Left lung (tissue), 10 donors: ENCODE results near the gene HIP1. TPM values are rescaled to one million over a fixed set of nuclear protein-coding genes. Genes with fewer than 3 reads are reported as not detected.
"Not testable (repeated sequence)": the region's sequence is repeated elsewhere in the genome, so short reads cannot be mapped to it uniquely, and the experiment has no call there.

ENCODE experiments used
- ATAC-seq: fragments of 200-7000 bp; cut with Tn5 transposase; one replicate; pipeline ENCODE4 v1.9.1; 2020; ENCODE audit warnings: moderate library complexity
- DNase-seq, 4 donors: peaks; one replicate each; pipeline ENCODE4 v3.0.0-alpha.2; 2013 to 2020
- H3K27ac ChIP-seq, 2 donors: fragments of 200-600 bp; sonication (generic) in 1 of 2; one replicate each; pipeline versions ENCODE4 v1.5.0 to v1.8.0; 2020 to 2021
- H3K27me3 ChIP-seq, 2 donors: fragments of 200-600 bp; sonication (generic) in 1 of 2; one replicate each; pipeline versions ENCODE4 v1.5.0 to v1.8.0; 2020 to 2021
- H3K36me3 ChIP-seq, 2 donors: fragments of 200-600 bp; sonication (generic) in 1 of 2; one replicate each; pipeline versions ENCODE4 v1.5.0 to v1.8.0; 2020 to 2021
- H3K4me1 ChIP-seq, 2 donors: fragments of 200-600 bp; one replicate each; pipeline ENCODE4 v1.8.0; 2021
- H3K4me3 ChIP-seq, 2 donors: fragments of 200-600 bp; sonication (generic) in 1 of 2; one replicate each; pipeline versions ENCODE4 v1.5.0 to v1.8.0; 2020 to 2021; ENCODE audit warnings: mild to moderate bottlenecking in 1 of 2
- H3K9me3 ChIP-seq, 2 donors: fragments of 200-600 bp; sonication (generic) in 1 of 2; one replicate each; pipeline versions ENCODE4 v1.5.0 to v1.8.0; 2020 to 2021
- intact Hi-C, 2 donors: fragments of 100-400 bp; cut with DNase I; formaldehyde crosslinking; loops; one replicate each; pipeline versions ENCODE4 v1.11.2 to v1.14.2; 2022
- polyA plus RNA-seq, 6 donors: library from polyadenylated mRNA; unstranded; fragments of 120-200 nt; gene quantifications; one replicate each; pipeline ENCODE4 v1.2.1, GENCODE V29; 2013; ENCODE audit not compliant: insufficient read length in 6 of 6
- total RNA-seq, 2 donors: library from RNA; stranded (reverse); fragmentation: NEBNext Ultra II Directional; extraction: Animal tissue kit (Norgen Biotek cat#: 25700); gene quantifications; one replicate each; pipeline ENCODE4 v1.2.1, GENCODE V29; 2021
- TF ChIP-seq, protein P1 (sequence below), 2 donors: fragments of 200-600 bp; sonication (generic) in 1 of 2; IDR thresholded peaks; one replicate each; pipeline versions ENCODE4 v1.5.0 to v1.8.0; 2021; ENCODE audit warnings: antibody characterized with exemption in 2 of 2
- donor health status: DM: no; HTN: yes; CAD: no.
- donor health status: DM: no; HTN: no; CAD: no.

HIP1 gene
- total and polyA plus RNA-seq, 8 donors: 41.9 to 84.2 (median 46.0) TPM

DNA sequence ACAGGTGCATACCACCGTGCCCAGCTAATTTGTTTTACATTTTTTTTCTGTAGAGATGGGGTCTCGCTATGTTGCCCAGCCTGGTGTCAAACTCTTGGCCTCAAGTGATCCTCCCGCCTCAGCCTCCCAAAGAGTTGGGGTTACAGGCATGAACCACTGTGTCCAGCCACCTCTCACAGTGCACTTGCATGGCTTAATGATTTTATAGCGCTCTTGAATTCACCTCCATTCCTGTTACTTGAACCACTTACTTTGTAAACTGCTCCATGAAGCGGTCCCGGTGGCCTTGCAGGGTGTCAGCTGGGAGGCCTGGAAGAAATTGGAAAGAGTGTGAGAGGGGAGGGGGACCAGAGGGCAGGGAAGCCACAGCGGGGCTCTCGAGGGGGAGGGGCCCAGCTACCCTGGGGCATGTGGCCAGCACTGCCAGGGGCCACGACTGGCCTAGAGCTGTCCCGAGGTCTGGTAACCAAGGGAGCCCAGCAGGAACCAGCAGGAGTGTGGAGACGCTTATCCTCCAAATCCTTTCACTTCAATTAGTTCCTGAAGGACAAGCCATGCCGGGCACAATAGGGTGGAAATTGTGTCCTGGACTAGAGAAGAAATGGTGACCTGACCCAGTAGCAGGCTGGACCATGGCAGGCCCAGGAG is 170.7 kb downstream of the HIP1 start:
- H3K4me3 ChIP-seq: no peak overlapping the region
- H3K27me3 ChIP-seq: no peaks in the 10 kb centered on the region
- H3K9me3 ChIP-seq: no peaks in the 10 kb centered on the region
- H3K4me1 ChIP-seq: peaks cover 0 to 24% of the 10 kb centered on the region in 2 donors
- peak overlapping the region in 1 of 2 donors; percentile 83 for H3K27ac ChIP-seq
- peaks cover 0 to 98% of the 10 kb centered on the region in 2 donors for H3K36me3 ChIP-seq
- intact Hi-C loops: no loop called here
- TF ChIP-seq, protein P1, sequence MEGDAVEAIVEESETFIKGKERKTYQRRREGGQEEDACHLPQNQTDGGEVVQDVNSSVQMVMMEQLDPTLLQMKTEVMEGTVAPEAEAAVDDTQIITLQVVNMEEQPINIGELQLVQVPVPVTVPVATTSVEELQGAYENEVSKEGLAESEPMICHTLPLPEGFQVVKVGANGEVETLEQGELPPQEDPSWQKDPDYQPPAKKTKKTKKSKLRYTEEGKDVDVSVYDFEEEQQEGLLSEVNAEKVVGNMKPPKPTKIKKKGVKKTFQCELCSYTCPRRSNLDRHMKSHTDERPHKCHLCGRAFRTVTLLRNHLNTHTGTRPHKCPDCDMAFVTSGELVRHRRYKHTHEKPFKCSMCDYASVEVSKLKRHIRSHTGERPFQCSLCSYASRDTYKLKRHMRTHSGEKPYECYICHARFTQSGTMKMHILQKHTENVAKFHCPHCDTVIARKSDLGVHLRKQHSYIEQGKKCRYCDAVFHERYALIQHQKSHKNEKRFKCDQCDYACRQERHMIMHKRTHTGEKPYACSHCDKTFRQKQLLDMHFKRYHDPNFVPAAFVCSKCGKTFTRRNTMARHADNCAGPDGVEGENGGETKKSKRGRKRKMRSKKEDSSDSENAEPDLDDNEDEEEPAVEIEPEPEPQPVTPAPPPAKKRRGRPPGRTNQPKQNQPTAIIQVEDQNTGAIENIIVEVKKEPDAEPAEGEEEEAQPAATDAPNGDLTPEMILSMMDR (IDR thresholded peaks at IDR 0.05): no peak
- no peak for ATAC-seq
- DNase-seq: no peak

DNA sequence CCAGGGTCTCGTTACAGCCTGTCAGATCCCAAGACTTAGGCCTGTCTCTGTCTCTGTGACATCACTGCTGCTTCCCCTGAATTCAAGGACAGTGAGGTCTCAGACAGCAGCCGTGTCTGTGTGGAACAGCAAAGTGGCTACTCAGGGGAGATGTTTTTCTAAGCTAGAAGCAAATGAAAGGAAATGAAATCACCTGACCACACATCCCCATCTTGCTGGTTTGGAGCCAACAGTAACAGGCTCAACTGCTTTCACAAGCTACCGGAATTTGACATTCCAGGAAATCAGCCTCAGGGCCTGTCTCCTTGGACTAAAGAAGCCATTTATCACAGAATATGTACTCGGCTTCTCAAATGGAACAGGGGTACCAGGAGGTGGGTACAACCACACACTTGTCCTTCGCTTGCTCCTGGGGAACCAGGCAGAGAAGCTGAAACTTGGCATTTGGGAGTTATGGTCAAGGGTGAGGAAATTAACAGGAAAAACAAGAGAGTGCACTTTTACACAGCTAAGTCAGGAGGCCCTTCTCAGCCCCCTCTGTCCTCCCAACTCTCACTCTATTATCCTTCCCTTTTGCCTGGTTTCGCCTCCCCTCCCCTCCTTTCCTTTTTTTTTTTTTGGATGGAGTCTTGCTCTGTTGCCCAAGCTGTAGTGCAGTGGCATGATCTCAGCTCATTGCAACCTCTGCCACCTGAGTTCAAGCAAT is 173.5 kb downstream of the HIP1 start:
- TF ChIP-seq, protein P1 (IDR thresholded peaks at IDR 0.05): no peak
- Histone ChIP-seq H3K27me3 (no peaks in the 10 kb centered on the region), H3K27ac (peak overlapping the region; percentile 50 to 76), H3K4me3 (no peak overlapping the region), H3K9me3 (peaks cover 0 to 2% of the 10 kb centered on the region in 2 donors), H3K36me3 (peaks cover 0 to 98% of the 10 kb centered on the region in 2 donors), H3K4me1 (peaks cover 0 to 24% of the 10 kb centered on the region in 2 donors)
- intact Hi-C loops: no loop called here
- ATAC-seq (peak; percentile 35), DNase-seq (peak in 2 of 4 donors; percentile 34 to 63)

DNA sequence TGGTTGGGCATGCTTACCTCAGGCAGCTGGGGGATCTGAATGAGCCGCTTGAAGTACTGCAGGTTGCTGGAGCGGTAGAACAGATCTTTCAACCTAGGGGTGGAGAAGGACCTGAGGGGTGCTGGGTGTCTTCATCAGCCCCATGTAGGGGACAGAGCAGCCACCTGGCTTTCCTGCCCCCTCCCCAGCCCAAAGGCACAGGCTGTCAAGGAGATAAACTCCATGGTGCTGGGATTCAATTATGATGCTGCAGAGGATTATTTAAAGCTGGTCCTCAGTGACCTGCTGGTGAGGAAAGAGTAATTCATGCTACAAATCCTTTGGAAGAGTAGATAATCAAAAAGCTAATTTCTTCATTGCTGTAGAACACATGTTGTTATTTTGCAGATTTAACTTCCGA is 175.6 kb downstream of the HIP1 start:
- TF ChIP-seq, protein P1 (IDR thresholded peaks at IDR 0.05): no peak
- intact Hi-C loops: no loop called here
- ATAC-seq: no peak
- no peak overlapping the region for H3K4me3 ChIP-seq
- H3K36me3 ChIP-seq: peaks cover 0 to 97% of the 10 kb centered on the region in 2 donors
- H3K27me3 ChIP-seq: no peaks in the 10 kb centered on the region
- H3K9me3 ChIP-seq: peaks cover 0 to 2% of the 10 kb centered on the region in 2 donors
- no peak overlapping the region for H3K27ac ChIP-seq
- peaks cover 0 to 15% of the 10 kb centered on the region in 2 donors for H3K4me1 ChIP-seq
- DNase-seq: no peak

DNA sequence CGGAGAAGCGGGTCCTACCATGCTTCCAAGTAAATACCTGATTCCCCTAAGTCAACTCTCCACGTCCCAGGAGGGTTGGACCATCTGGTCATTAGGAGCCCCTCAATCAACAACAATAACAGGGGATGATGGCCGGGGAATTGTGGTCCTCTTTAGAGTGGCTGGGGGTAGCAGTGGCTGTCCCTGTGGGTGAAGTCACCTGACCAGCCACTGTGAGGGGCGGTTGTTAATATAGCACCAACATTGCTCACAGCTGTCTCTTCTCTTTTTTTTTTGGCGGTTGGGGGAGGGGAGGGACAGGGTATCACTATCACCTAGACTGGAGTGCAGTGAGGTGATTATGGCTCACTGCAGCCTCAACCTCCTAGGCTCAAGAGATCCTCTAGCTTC is 178.8 kb downstream of the HIP1 start:
- no peak for ATAC-seq
- intact Hi-C loops: no loop called here
- H3K27ac ChIP-seq: no peak overlapping the region
- peaks cover 0 to 3% of the 10 kb centered on the region in 2 donors for H3K4me1 ChIP-seq
- H3K36me3 ChIP-seq: peaks cover 0 to 97% of the 10 kb centered on the region in 2 donors
- peaks cover 0 to 2% of the 10 kb centered on the region in 2 donors for H3K9me3 ChIP-seq
- no peak for DNase-seq
- no peak overlapping the region for H3K4me3 ChIP-seq
- no peaks in the 10 kb centered on the region for H3K27me3 ChIP-seq
- TF ChIP-seq, protein P1 (IDR thresholded peaks at IDR 0.05): no peak

DNA sequence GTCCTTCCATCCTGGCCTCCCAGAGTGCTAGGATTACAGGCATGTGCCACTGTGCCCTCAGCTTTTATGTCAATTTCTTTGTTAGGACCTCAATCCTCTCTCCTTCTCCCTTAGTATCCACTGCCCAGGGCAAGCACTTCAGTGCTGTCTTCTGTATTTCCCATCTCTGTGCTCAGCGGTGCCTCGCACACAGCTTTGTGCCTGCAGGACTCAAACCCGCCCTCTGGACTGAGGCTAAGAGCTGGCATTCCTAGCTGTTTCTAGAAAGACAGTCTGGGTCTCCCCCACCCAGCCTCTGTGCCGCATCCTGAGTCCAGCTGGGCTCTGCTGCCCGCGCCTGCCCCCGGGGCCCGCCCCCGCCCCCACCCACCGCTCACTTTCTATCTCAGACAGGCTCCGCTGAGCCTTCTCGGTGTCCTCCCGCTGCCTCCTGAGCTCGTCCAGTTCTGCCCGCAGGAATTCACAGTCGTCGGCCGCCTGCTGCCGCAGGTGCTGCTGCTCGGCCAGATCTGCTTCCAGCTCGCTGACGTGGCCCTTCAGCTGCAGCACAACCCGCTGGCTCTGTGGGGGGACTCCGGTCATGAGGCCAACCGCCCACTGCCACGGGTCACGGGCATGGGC is 179.3 kb downstream of the HIP1 start:
- TF ChIP-seq, protein P1 (IDR thresholded peaks at IDR 0.05): no peak
- peaks cover 0 to 98% of the 10 kb centered on the region in 2 donors for H3K36me3 ChIP-seq
- H3K4me3 ChIP-seq: no peak overlapping the region
- H3K27me3 ChIP-seq: no peaks in the 10 kb centered on the region
- DNase-seq: no peak
- H3K9me3 ChIP-seq: peaks cover 0 to 2% of the 10 kb centered on the region in 2 donors
- H3K4me1 ChIP-seq: no peaks in the 10 kb centered on the region
- intact Hi-C loops: no loop called here
- ATAC-seq: no peak
- no peak overlapping the region for H3K27ac ChIP-seq

DNA sequence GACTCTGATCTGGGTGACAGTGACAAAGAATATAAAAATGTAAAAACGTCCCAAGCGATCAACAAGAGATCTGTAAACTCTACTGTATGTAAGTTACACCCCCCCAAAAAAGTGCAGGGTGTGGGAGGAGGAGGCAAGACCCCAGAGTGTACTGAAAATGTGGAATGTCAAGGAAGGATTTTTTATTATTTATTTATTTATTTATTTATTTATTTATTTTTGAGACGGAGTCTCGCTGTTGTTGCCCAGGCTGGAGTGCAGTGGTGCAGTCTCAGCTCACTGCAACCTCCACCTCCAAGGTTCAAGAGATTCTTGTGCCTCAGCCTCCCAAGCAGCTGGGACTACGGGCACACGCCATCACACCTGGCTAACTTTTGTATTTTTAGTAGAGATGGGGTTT is 181.9 kb downstream of the HIP1 start:
- H3K9me3 ChIP-seq, intact Hi-C loops, H3K4me3 ChIP-seq, ATAC-seq, H3K4me1 ChIP-seq, DNase-seq, H3K27ac ChIP-seq, H3K27me3 ChIP-seq: not testable (repeated sequence)
- peaks cover 0 to 99% of the 10 kb centered on the region in 2 donors for H3K36me3 ChIP-seq
